Heart right ventricle (tissue), 16 donors: ENCODE results near the gene NUP214. TPM values are rescaled to one million over a fixed set of nuclear protein-coding genes. Genes with fewer than 3 reads are reported as not detected.
A peak's percentile ranks its signal among the peaks of the same experiment; 100 is the strongest.

Experiments used
- ATAC-seq, 8 donors: fragments of 200-7000 bp; cut with Tn5 transposase; one replicate each; pipeline ENCODE4 v1.9.1; 2020; ENCODE audit warnings: mild to moderate bottlenecking in 8 of 8, moderate library complexity in 8 of 8, moderate number of reproducible peaks in 1 of 8
- DNase-seq, 2 donors: peaks; one replicate each; pipeline ENCODE4 v3.0.0-alpha.2; 2020
- H3K27ac ChIP-seq, 10 donors: fragments of 200-600 bp; sonication (generic) in 2 of 10; one replicate each; pipeline versions ENCODE4 v1.5.0 to v1.8.0; 2020 to 2022; ENCODE audit warnings: mild to moderate bottlenecking in 3 of 10
- H3K27me3 ChIP-seq, 7 donors: fragments of 200-600 bp; one replicate each; pipeline ENCODE4 v1.8.0; 2021 to 2022; ENCODE audit warnings: mild to moderate bottlenecking in 2 of 7
- H3K36me3 ChIP-seq, 9 donors: fragments of 200-600 bp; sonication (generic) in 1 of 9; one replicate each; pipeline versions ENCODE4 v1.5.0 to v1.8.0; 2020 to 2022; ENCODE audit warnings: mild to moderate bottlenecking in 2 of 9
- H3K4me1 ChIP-seq, 9 donors: fragments of 200-600 bp; sonication (generic) in 1 of 9; one replicate each; pipeline versions ENCODE4 v1.5.0 to v1.8.0; 2020 to 2022; ENCODE audit warnings: mild to moderate bottlenecking in 4 of 9
- H3K4me3 ChIP-seq, 10 donors: fragments of 200-600 bp; sonication (generic) in 2 of 10; one replicate each; pipeline versions ENCODE4 v1.5.0 to v1.8.0; 2020 to 2022; ENCODE audit warnings: mild to moderate bottlenecking in 7 of 10, moderate library complexity in 2 of 10
- H3K9me3 ChIP-seq, 11 donors: fragments of 200-600 bp in 10 of 11; sonication (generic) in 2 of 11; one replicate each; pipeline versions ENCODE4 v1.5.0 to v1.8.0; 2013 to 2022; ENCODE audit warnings: mild to moderate bottlenecking in 2 of 11, control low read depth in 1 of 11, moderate library complexity in 1 of 11
- CTCF ChIP-seq, 9 donors: fragments of 200-600 bp; sonication (generic) in 2 of 9; IDR thresholded peaks; one replicate each; pipeline versions ENCODE4 v1.5.0 to v1.8.0; 2021 to 2022; ENCODE audit warnings: antibody characterized with exemption in 9 of 9, mild to moderate bottlenecking in 5 of 9, moderate library complexity in 1 of 9
- WGBS, 2 donors: extraction: QIAGEN DNeasy Blood & Tissue Kit; methylation state at CpG; one replicate each; pipeline ENCODE4 v1.1.7; 2013; ENCODE audit warnings: inconsistent platforms in 1 of 2; 5-methylcytosine and 5-hydroxymethylcytosine counted together
- intact Hi-C, 10 donors: fragments of 100-400 bp; cut with DNase I; formaldehyde crosslinking; loops; one replicate each; pipeline versions ENCODE4 v1.11.1 to v1.14.2; 2022
- polyA plus RNA-seq, 2 donors: library from polyadenylated mRNA; stranded (reverse); fragments of 200-250 nt; gene quantifications; one replicate each; pipeline ENCODE4 v1.2.3, GENCODE V29; 2013
- total RNA-seq, 10 donors: library from RNA; stranded (reverse); fragmentation: NEBNext Ultra II Directional in 3 of 10; extraction: Animal tissue kit (Norgen Biotek cat#: 25700) in 3 of 10; gene quantifications; one replicate each; pipeline versions ENCODE4 v1.2.1 to v1.2.4, GENCODE V29; 2021 to 2023
- donor health status: Arrhythmogenic right ventricular cardiomyopathy.
- donor health status: ischemic (EF 13 %, LVEDD 7.1; RV severe dilation, severe dysfunction).
- donor health status: healthy with polysubstance abuse.
- donor health status: DM: no; HTN: yes; CAD: no.
- donor health status: DM: no; HTN: no; CAD: no.
- donor health status: ischemic (EF 25% LVEDD 6.9; RV normal size, moderate dysfunction).
- donor health status: ischemic (EF 25% LVEDD 5.7; RV mildly dilated, moderate dysfunction).
- donor health status: healthy.
- donor health status: DM: yes; HTN: yes; CAD: no.
- donor health status: Ischemic cardiomyopathy.
- donor health status: ischemic (EF 35%, LVEDD 5.7; RV mildly dilated, moderate dysfunction).
- donor health status: nonischemic (EF 11% LVEDD 7.7; RV severe dilation, severe dysfunction).
- donor health status: DM: yes; HTN: yes; CAD: no.
- donor health status: PGD.
- donor health status: ischemic (EF 29% LVEDD 5.4; RV normal size, mild dysfunction).
- donor health status: nonischemic (EF 23%, LVEDD 6.1; RV moderate dilation, normal function).

The NUP214 gene
- total and polyA plus RNA-seq, 12 donors, result 13.8 to 27.1 (median 22.9) TPM

- Histone ChIP-seq H3K27me3 (no peaks in the 10 kb centered on the region), H3K4me3 (no peak overlapping the region), H3K4me1 (peaks cover 0 to 33% (median 20%) of the 10 kb centered on the region in 9 donors), H3K36me3 (peaks cover 0 to 46% (median 4%) of the 10 kb centered on the region in 9 donors), H3K9me3 (no peaks in the 10 kb centered on the region), H3K27ac (no peak overlapping the region)
- ATAC-seq (no peak), DNase-seq (no peak)
- WGBS, 2 donors, result 91 to 94% methylated on average over 7 of the region's 7 CpGs
- no peak for TF ChIP-seq CTCF (IDR thresholded peaks at IDR 0.05)
- intact Hi-C loops, result loop anchor here in 4 of 10 donors (10.0 kb wide), 2 partner anchors 66 to 406 kb away; no protein-coding TSS in a partner anchor
Observed at GRCh38 chr9:131120620-131121228, 4.7 kb upstream of the NUP214 start.

- peaks cover 0 to 46% (median 4%) of the 10 kb centered on the region in 9 donors for H3K36me3 ChIP-seq
Observed at GRCh38 chr9:131121346-131121745, 4.0 kb upstream of the NUP214 start.

GRCh38 chr9:131122158-131122557 lies 3.2 kb upstream of the NUP214 start:
- intact Hi-C loops, result loop anchor here in 4 of 10 donors (10.0 kb wide), 2 partner anchors 67 to 407 kb away; no protein-coding TSS in a partner anchor
- Histone ChIP-seq H3K4me1 (peaks cover 3 to 33% (median 25%) of the 10 kb centered on the region in 9 donors), H3K27ac (no peak overlapping the region), H3K4me3 (no peak overlapping the region), H3K36me3 (peaks cover 0 to 50% (median 6%) of the 10 kb centered on the region in 9 donors), H3K27me3 (no peaks in the 10 kb centered on the region), H3K9me3 (no peaks in the 10 kb centered on the region)
- DNase-seq (no peak), ATAC-seq (no peak)
- WGBS, 2 donors, result 90% methylated on average over 2 of the region's 2 CpGs
- TF ChIP-seq CTCF (IDR thresholded peaks at IDR 0.05), result no peak

More at GRCh38 chr9:131121346-131121745, 4.0 kb upstream of the NUP214 start:
- ATAC-seq, result no peak
- intact Hi-C loops, result loop anchor here in 4 of 10 donors (10.0 kb wide), 2 partner anchors 67 to 407 kb away; no protein-coding TSS in a partner anchor
- no peak overlapping the region for H3K4me3 ChIP-seq
- no peak overlapping the region for H3K27ac ChIP-seq
- H3K27me3 ChIP-seq, result no peaks in the 10 kb centered on the region
- no peak for TF ChIP-seq CTCF (IDR thresholded peaks at IDR 0.05)
- 81 to 90% methylated on average over 2 of the region's 2 CpGs for WGBS, 2 donors
- DNase-seq, result no peak
- no peaks in the 10 kb centered on the region for H3K9me3 ChIP-seq
- H3K4me1 ChIP-seq, result peaks cover 2 to 32% (median 20%) of the 10 kb centered on the region in 9 donors

DNA sequence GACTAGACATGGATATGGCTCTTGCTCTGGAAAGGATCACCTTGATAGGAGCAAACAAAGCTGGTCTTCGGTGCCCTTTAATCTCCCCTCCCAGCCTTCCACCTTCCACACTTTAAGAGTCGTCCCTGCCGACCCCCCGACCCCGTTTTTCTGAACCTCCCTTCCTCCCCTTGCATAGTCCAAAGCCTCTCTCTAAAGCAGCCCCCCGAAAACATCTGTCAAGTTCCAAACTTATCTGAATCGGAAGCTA lies 423 bp upstream of the NUP214 start:
- Histone ChIP-seq H3K9me3 (no peaks in the 10 kb centered on the region), H3K36me3 (peaks cover 0 to 59% (median 26%) of the 10 kb centered on the region in 9 donors), H3K4me1 (peaks cover 3 to 23% (median 17%) of the 10 kb centered on the region in 9 donors), H3K27me3 (no peaks in the 10 kb centered on the region), H3K27ac (peak overlapping the region in 9 of 10 donors; percentile 66 to 92 (median 84)), H3K4me3 (peak overlapping the region; percentile 12 to 97 (median 82))
- 1% methylated on average over 7 of the region's 7 CpGs for WGBS, 2 donors
- DNase-seq, result no peak
- intact Hi-C loops, result loop anchor here in 7 of 10 donors (1.0 to 10.0 kb wide), 4 partner anchors 42 to 410 kb away; no protein-coding TSS in a partner anchor
- ATAC-seq, result peak in 5 of 8 donors; percentile 1 to 16 (median 9)
- TF ChIP-seq CTCF (IDR thresholded peaks at IDR 0.05), result no peak
